GM12891 (cell line): ENCODE results near the gene GJA8.
"Not testable (repeated sequence)": the region's sequence is repeated elsewhere in the genome, so short reads cannot be mapped to it uniquely, and the experiment has no call there.

Source experiments
- DNase-seq: peaks from one replicate; pipeline ENCODE4 v3.0.0; 2011; ENCODE audit warnings: low spot score; ENCODE audit not compliant: insufficient read length
- FAIRE-seq: peaks from 2 replicates; lab custom pipeline; 2011; peaks lifted over from hg19 to GRCh38; lab: Jason Lieb, UNC
- POLR2A ChIP-seq: IDR thresholded peaks from 2 replicates; pipeline ENCODE4 v1.6.1; 2011; ENCODE audit warnings: low read depth, low read length, control low read depth
- POLR2AphosphoS5 ChIP-seq: IDR thresholded peaks from 2 replicates; pipeline ENCODE4 v1.6.1; 2011; ENCODE audit warnings: low read depth, low read length, control low read depth
- TAF1 ChIP-seq: IDR thresholded peaks from 2 replicates; pipeline ENCODE4 v1.6.1; 2011; ENCODE audit warnings: low read depth, low read length, control low read depth

GJA8 gene

DNA sequence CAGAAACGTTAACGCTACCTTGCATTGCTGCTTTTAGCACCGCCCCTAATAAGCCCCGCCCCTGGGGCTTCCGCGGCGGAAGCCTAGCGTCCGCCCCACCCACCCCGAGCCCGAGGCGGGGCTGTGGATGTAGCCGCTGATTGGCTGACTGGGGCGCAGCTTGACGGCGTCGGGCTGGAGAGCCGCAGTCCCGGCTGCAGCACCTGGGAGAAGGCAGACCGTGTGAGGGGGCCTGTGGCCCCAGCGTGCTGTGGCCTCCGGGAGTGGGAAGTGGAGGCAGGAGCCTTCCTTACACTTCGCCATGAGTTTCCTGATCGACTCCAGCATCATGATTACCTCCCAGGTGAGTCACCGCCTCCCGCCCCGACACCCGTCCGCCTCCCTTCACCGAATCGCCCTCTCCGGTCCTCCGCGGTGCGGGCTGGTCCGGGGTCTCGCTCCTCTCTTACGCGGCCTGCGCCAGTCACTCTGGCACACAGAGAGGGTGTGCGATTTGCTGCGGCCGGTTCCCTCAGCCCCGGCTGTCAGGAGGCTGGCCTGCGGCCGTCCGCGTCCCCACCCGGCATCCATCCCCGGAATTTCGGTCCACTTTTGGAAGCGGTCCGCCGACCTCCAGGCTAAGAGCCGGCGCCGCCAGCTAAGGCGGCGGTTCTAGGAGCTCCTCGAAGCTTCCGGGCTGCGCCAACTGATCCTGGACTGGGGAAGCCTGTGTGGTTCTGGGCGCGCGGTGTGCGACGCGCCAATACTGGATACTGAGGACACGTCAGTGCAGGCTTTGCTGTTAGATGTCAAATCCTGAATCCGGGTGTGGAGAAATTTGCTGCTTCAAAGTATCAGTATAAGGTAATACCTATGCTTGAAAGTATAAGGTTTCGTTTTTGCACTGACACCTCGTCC lies 25.9 kb downstream of the GJA8 start, which contains the start of gene GPR89B:
TSS of gene GPR89B (plus strand) at position 185 of the 897 bp plus-strand sequence. CDS start at position 302, 117 bp downstream.
- TF ChIP-seq TAF1 (peak; percentile 79), POLR2AphosphoS5 (peak; percentile 89), POLR2A (peak; percentile 87)
- peak; percentile 96 for FAIRE-seq
- peak; percentile 59 for DNase-seq

DNA sequence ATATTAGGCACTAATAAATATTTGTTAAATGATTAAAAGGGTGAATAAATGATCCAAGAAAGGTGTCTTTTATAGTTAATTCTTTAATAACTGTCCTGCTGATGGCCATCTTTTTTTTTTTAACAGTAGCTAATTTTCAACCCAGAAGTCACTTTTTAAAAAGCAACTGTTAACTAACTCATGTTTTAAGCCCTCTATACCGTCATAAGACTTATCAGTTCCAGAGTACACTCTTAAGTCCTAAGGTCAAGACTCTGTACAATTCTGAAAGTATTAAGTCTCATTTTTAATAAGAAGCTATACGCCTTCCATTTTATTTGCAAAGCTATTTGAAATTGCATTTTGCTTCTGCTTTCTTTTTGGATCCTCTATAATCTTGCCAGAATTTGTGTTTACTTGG lies 28.5 kb downstream of the GJA8 start:
- not testable (repeated sequence) for FAIRE-seq, DNase-seq

DNA sequence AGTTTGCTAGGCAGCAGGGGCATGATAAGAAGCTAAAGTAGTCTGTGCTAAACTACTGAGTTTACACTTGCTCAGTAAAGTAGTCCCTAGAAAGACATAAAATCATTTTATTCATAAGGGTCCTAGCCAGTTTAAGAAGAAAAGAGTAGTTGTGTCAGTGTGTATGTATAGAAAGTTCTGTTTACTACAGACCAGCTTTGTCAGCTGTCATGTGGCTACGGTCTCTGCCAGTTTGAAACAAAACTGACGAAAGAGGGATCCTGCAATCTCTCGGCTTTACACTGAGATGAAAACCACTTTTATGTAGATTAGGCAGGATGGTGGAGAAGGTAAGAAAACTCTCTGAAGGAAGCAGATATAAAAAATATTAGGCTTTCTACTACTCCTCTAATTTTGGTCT lies 32.7 kb downstream of the GJA8 start:
- not testable (repeated sequence) for FAIRE-seq, DNase-seq

DNA sequence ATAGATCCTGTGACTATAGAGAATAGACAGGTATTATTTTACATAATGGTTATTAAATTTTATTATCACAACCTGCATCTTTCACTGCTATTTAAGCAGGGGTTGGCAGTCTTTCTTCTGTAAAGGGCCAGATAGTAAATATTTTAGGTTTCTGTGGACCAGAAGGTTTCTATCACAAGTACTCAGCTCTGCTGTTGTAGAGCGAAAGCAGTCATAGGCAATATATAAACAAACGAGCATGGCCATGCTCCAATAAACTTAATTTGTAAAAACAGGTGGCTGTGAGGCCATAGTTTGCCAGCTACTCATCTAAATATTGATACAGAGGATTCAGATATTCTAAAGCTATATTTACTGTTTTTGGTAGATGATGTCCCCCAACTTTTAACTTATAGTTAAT lies 37.9 kb downstream of the GJA8 start:
- not testable (repeated sequence) for FAIRE-seq, DNase-seq

DNA sequence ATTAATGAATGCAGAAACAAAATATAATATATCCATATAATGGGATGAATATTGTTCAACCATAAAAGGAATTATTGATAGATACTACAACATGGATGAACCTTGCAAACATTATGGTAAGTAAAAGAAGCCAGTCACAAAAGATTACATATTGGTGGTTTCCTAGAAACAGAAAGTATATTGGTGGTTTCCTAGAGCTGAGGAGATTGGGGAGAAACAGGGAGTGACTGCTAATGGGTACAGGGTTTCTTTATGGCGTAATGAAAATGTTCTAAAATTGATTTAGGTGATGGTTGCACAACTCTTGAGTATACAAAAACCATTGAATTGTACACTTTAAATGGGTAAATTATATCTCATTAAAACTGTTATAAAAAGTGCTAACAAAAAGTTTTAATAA lies 40.0 kb downstream of the GJA8 start:
- peak; percentile 55 for FAIRE-seq

DNA sequence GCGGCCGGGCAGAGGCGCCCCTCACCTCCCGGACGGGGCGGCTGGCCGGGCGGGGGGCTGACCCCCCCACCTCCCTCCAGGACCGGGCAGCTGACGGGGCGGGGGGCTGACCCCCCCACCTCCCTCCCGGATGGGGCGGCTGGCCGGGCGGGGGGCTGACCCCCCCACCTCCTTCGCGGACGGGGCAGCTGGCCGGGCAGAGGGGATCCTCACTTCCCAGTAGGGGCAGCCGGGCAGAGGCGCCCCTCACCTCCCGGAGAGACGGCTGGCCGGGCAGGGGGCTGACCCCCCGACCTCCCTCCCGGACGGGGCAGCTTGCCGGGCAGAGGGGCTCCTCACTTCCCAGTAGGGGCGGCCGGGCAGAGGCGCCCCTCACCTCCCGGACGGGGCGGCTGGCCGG lies 46.9 kb downstream of the GJA8 start:
- not testable (repeated sequence) for DNase-seq, FAIRE-seq

More for the DNA sequence above, 40.0 kb downstream of the GJA8 start:
- not testable (repeated sequence) for DNase-seq
